RWPE1 (cell line): ENCODE measurements around the gene ZFP64.

Experiments
- CTCF ChIA-PET: fragments of 350-600 bp; sonication (Branson Sonifier 250); formaldehyde crosslinking; extraction: SDS; loops from one replicate; lab custom pipeline; 2021; lab: Yijun Ruan, JAX
- POLR2A ChIA-PET: fragments of 400-600 bp; formaldehyde crosslinking; extraction: SDS; loops from one replicate; lab custom pipeline; 2020; ENCODE audit warnings: antibody characterized with exemption; ENCODE audit not compliant: low non-redundant PET; lab: Yijun Ruan, JAX
- DNase-seq: peaks from one replicate; pipeline ENCODE4 v3.0.0; 2012; ENCODE audit warnings: low spot score
- H3K27ac ChIP-seq: fragments of 450-650 bp; 2 replicates; pipeline ENCODE4 v1.5.1; 2017
- CTCF ChIP-seq: fragments of 450-650 bp; conservative IDR thresholded peaks from 2 replicates; pipeline ENCODE4 v1.5.1; 2017; ENCODE audit warnings: low read depth, mild to moderate bottlenecking

The ZFP64 gene

DNA sequence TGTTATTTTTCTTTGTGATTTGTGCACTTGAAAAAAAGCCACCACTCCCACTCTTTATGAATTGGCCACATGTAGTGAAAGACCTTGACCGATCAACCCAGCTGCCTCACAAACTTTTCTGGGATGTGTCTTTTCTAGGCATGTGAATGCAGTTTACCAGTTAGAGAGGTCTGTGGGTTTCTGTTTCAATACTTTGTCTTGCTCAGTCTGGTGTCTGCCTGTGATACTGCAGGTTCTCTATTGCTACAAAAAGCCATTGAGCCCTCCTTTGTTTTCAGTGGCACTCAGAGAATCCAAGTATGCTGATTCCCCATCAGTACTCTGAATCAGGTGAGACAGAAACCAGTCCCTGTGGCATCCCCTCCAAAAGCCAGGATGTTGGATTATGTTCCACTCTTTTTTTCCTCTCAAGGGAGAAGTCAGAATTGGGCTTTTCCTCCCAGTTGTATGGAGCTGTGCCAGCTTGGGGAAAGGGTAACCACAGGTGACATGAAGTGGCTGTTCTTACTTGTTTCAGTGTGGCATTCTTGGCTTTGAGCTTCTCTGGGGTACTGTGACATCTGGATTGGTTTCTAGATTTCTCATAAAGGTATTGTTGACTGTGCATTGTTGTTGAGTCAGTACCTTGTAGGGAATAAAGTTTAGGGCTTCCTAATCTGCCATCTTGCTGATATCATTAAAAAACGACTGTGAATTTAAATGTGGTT lies 26.3 kb upstream of the ZFP64 start:
- no peak overlapping the region for H3K27ac ChIP-seq
- ChIA-PET POLR2A (no interaction called here), CTCF (interaction anchor here (0.6 to 1.2 kb wide), 3 partner anchors 26 to 789 kb away, joined by 3 to 5 read pairs (median 3); partner anchors contain the start of gene ZFP64)
- DNase-seq: no peak
- TF ChIP-seq CTCF: no peak

GRCh38 chr20:52213995-52214394 lies 22.4 kb upstream of the ZFP64 start:
- CTCF ChIA-PET: interaction anchor here (0.7 kb wide), 1 partner anchor 314 kb away, joined by 3 read pairs; no protein-coding TSS in a partner anchor
- no peak overlapping the region for H3K27ac ChIP-seq
- POLR2A ChIA-PET: no interaction called here
- no peak for DNase-seq
- TF ChIP-seq CTCF: no peak

DNA sequence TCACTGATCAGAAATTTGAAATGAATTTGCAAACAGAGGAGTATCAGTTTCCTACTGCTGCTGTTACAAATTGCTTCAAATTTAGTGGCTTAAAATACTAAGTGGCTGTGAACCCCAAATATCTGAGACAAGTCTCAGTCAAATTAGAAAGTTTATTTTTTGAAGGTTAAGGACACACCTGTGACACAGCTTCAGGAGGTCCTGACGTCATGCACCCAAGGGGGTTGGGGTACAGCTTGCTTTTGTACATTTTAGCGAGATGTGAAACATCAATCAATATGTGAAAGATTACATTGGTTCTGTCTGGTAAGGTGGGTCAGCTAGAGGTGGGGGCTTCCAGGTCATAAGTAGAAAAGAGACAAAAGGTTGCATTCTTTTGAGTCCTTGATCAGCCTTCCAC lies 21.4 kb upstream of the ZFP64 start:
- DNase-seq: no peak
- TF ChIP-seq CTCF: no peak
- POLR2A ChIA-PET: no interaction called here
- H3K27ac ChIP-seq: no peak overlapping the region
- CTCF ChIA-PET: interaction anchor here (0.7 to 1.4 kb wide), 4 partner anchors 9 to 1659 kb away, joined by 3 to 6 read pairs (median 4); partner anchors contain the start of gene ZFP64

DNA sequence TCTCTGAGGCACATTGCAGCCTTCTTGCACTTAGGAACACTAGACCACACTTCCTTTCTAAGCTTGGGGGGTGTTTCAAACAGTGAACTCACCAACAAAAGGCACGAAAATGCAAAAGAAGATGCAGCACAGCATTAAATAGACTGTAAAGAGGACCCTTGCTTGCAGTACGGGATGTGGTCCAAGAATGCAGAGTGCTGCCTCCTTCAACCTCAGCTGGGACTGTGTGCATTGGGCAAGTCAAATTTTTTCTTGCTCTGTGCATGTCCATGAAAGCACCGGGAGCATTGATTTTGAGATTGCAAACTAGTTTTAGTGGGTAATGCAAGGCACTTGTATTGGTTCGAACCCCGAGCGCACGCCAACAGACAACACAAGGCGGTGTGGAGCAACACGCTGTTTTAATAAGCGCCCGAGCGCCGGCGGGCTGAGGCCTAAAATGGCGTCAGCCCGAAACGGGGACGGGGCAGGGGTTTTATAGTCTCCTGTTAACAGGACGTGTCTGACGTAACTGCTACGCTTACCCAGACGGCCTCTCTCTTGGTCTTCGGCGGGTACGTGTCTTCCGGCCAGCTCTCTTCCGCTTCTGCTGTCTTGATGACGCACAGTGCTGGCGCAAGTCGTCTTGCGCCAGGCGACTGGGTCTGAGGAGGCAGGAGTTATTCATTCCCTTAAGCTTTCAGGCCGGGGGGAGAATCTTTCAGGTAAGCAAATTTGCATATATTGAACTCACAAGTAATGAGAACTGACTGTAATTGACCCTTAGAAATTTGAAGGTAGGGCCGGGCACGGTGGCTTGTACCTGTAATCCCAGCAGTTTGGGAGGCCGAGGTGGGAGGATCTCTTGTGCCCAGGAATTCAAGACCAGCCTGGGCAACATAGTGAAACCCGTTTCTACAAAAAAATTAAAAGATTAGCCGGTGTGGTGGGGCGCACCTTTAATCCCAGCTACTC lies 18.7 kb upstream of the ZFP64 start:
- CTCF ChIA-PET: interaction anchor here (0.6 kb wide), 1 partner anchor 899 kb away, joined by 3 read pairs; no protein-coding TSS in a partner anchor
- POLR2A ChIA-PET: interaction anchor here (0.7 kb wide), 1 partner anchor 1070 kb away, joined by 3 read pairs; no protein-coding TSS in a partner anchor
- no peak for TF ChIP-seq CTCF
- no peak overlapping the region for H3K27ac ChIP-seq
- no peak for DNase-seq

GRCh38 chr20:52209154-52209571 lies 17.6 kb upstream of the ZFP64 start:
- TF ChIP-seq CTCF: no peak
- ChIA-PET POLR2A (no interaction called here), CTCF (no interaction called here)
- no peak overlapping the region for H3K27ac ChIP-seq
- no peak for DNase-seq

- TF ChIP-seq CTCF: no peak
- DNase-seq: no peak
- H3K27ac ChIP-seq: no peak overlapping the region
- CTCF ChIA-PET: interaction anchor here (0.5 kb wide), 1 partner anchor 118 kb away, joined by 3 read pairs; no protein-coding TSS in a partner anchor
- POLR2A ChIA-PET: no interaction called here
Measured at GRCh38 chr20:52207020-52207810, 15.6 kb upstream of the ZFP64 start.
